ENCODE data around the gene TSR3.

- TF ChIP-seq, protein P1, sequence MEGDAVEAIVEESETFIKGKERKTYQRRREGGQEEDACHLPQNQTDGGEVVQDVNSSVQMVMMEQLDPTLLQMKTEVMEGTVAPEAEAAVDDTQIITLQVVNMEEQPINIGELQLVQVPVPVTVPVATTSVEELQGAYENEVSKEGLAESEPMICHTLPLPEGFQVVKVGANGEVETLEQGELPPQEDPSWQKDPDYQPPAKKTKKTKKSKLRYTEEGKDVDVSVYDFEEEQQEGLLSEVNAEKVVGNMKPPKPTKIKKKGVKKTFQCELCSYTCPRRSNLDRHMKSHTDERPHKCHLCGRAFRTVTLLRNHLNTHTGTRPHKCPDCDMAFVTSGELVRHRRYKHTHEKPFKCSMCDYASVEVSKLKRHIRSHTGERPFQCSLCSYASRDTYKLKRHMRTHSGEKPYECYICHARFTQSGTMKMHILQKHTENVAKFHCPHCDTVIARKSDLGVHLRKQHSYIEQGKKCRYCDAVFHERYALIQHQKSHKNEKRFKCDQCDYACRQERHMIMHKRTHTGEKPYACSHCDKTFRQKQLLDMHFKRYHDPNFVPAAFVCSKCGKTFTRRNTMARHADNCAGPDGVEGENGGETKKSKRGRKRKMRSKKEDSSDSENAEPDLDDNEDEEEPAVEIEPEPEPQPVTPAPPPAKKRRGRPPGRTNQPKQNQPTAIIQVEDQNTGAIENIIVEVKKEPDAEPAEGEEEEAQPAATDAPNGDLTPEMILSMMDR (conservative IDR thresholded peaks at IDR 0.05 in 1 of 2, IDR thresholded peaks at IDR 0.05 in 1 of 2; ENCODE audit: extremely low read depth in 1 of 2, insufficient read depth in 1 of 2, low read depth in 1 of 2, low read length in 2 of 2) = no peak
- no peak for TF ChIP-seq EZH2 (IDR thresholded peaks at IDR 0.05; ENCODE audit: borderline replicate concordance, low read length)
Measured at GRCh38 chr16:1319041-1319440, 32.6 kb downstream of the TSR3 start.

Data from mammary epithelial cell (primary cell).